ENCODE results near the gene TCP10L.
"Not testable (repeated sequence)": the region's sequence is repeated elsewhere in the genome, so short reads cannot be mapped to it uniquely, and the experiment has no call there.

Gene TCP10L

GRCh38 chr21:32558106-32558505 is 27.2 kb downstream of the TCP10L start:
- no peak overlapping the region for H3K4me3 ChIP-seq (ENCODE audit: low read depth, low read length)

DNA sequence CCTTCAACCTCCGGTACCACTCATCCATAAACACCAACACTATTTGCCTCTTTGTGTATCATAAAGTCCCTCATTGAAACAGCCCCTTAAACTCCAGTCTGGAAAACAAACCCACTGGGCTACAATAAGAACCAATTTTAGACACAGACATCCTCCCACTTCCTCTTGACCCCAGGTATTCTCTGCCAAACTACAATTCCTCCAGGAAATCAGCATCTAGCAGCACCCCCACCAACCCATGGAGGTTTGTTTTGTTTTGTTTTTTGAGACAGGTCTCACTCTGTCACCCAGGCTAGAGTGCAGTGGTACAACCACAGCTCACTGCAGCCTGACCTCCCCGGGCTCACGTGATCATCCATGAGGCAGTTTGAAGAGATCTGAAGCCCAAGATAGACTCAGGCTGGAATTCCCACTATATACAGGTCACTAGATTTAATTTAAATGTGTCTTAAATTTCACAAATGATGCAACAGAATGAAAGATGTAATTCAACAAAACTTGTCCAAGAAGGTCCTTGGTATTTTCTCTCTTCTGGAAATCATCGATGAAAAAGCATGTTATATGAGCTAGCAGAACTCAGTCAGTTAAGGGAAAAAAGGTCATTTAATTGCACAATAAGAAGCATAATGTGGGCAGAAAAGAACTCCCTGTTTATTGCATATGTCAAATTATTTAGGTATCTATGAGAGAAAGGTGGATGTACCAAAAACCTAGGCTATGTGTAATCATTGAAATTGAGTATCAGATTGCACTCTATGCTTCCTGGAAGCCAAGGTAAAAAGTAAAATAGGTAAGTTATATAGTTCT is 30.3 kb downstream of the TCP10L start:
- no peak overlapping the region for H3K4me3 ChIP-seq (ENCODE audit: low read depth, low read length)

DNA sequence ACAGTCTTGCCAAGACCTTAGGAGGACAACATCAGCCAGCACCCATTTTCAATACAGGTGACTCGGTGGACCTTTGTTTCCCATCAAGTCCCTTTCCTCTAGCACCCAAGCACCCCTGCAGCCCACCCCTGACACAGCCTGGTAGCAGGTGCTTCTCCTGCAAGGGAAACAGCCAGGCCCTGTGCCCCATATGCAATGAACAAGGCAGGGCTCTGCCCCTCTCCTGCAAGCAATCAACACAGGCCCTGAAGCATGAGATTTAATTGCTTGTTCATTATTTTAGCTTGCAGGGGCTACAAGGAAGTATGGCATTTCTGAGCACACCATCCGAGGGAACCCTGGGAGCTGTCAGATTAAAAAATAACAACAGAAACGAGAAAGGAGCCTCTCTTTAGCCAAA is 35.4 kb downstream of the TCP10L start:
- no peak overlapping the region for H3K4me3 ChIP-seq (ENCODE audit: low read depth, low read length)

DNA sequence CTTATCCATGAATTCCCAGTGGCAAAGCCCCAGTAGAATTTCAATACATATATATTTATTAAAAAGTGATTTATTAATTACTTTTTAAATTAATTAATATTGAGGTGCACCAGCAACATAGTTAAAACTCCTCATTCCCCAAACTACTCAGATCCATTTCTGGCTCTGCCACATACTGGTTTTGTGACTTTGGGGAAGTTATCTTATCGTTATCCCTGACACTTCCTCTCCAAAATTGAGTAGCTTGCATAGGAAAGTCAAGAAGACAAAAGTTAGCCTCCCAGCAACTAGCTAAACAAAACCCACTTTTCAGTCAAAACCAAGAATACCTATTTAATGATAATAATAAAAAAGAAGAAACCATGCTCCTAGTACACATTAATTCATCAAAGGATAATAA is 35.9 kb downstream of the TCP10L start:
- no peak overlapping the region for H3K4me3 ChIP-seq (ENCODE audit: low read depth, low read length)

DNA sequence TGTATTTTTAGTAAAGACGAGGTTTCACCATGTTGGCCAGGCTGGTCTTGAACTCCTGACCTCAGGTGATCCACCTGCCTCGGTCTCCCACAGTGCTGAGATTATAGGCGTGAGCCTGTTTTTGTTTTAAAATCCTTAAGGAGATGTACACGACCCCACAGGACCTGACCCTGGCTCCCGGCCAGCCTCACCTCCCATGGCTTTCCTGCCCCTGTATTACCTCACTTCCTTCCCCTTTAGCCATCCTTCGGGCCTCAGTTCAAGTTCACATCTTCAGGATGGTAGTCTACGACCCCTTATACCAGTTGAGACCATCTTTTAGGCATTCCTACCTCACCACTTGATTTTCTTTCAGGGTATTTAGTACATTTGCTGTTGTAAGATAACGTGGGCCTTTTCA is 36.3 kb downstream of the TCP10L start:
- H3K4me3 ChIP-seq (ENCODE audit: low read depth, low read length): no peak overlapping the region

DNA sequence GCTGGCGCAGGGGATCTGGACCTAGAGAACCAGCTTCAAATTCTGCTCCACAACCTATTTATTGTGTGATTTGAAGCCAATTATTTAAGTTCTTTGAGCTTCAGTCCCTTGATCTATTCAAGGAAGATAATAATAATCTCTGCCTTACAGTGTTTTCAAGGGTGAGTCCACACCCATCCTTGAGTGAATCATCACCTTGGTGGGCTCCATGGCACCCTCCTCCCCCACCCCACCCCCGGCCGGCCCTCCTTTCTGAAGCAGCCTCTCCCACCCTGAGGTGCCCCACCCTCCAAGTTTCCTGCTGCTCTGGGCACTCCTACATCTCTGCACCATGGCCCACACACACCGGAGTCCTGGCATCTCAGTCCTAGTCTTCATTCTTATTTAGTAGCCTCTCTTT is 38.3 kb downstream of the TCP10L start:
- H3K4me3 ChIP-seq (ENCODE audit: low read depth, low read length): no peak overlapping the region

DNA sequence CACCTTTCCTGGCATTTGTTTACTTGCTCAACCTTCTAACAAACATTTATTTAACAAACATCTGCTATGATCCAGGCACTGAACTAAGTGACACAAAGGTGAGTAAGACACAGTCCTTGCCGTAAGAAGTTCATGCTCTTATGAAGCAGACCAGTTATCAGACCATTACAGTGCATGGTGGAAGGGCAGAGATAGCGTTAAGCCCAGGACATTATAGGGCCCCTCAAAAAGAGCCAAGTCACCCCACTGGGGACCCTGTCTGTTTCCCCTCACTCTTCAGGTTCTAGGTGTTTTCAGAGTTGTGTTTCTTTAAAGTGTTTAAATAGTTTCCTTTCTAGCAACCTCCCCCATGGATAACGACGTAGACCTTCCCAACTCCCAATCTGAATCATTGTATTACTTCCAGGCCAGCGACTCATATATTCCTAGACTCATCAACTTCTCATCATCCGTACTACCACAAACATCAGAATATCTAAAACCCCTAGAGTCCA is 39.3 kb downstream of the TCP10L start:
- no peak overlapping the region for H3K4me3 ChIP-seq (ENCODE audit: low read depth, low read length)

- no peak overlapping the region for H3K4me3 ChIP-seq (ENCODE audit: low read depth, low read length)
Observed at GRCh38 chr21:32544697-32545096, 40.6 kb downstream of the TCP10L start.

GRCh38 chr21:32543975-32544374 is 41.3 kb downstream of the TCP10L start:
- no peak overlapping the region for H3K4me3 ChIP-seq (ENCODE audit: low read depth, low read length)

DNA sequence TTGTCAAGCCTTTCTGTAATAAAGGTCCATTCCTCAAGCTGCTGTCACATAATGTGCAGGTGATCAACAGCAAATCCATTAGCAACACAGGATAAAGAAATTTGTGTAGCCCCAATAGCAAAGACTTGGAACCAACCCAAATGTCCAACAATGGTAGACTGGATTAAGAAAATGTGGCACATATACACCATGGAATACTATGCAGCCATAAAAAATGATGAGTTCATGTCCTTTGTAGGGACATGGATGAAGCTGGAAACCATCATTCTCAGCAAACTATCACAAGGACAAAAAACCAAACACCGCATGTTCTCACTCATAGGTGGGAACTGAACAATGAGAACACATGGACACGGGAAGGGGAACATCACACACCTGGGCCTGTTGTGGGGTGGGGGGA is 42.3 kb downstream of the TCP10L start:
- not testable (repeated sequence) for H3K4me3 ChIP-seq (ENCODE audit: low read depth, low read length)

- H3K4me3 ChIP-seq (ENCODE audit: low read depth, low read length): no peak overlapping the region
Observed at GRCh38 chr21:32539378-32539777, 45.9 kb downstream of the TCP10L start.

- H3K4me3 ChIP-seq (ENCODE audit: low read depth, low read length): no peak overlapping the region
Observed at GRCh38 chr21:32538147-32538792, 47.1 kb downstream of the TCP10L start.

DNA sequence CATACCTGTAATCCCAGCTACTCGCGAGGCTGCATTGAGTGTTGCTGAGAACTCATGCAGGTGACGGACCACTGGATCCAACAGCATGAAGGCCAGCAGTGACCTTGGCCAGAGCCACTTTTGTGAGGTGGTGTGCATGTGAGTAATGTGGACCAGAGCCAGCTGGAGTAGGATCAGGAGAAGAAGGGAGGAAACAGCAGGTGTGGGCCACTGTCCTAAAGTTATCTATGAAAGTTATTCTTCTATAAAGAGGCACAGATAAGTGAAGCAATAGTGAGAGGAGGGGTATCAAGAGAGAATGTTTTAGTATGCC is 47.8 kb downstream of the TCP10L start:
- H3K4me3 ChIP-seq (ENCODE audit: low read depth, low read length): no peak overlapping the region

DNA sequence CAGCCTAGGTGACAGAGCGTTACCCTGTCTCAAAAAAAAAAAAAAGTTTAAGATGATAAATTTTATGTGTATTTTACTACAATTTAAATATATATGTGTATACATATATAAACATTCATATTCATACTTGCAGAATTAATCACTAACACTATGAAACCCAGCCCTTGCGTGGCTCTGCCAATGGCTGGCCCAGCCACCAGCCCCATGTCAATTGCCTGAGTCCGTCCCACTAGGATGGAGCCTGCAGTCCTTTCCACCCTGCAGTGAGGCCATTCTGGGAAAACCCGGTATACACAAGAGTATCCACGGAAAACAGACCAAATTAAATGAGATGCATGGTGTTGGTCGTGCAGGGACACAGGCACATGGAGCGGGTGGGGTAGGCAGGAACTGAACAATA is 49.7 kb downstream of the TCP10L start:
- no peak overlapping the region for H3K4me3 ChIP-seq (ENCODE audit: low read depth, low read length)

GRCh38 chr21:32534113-32534512 is 51.2 kb downstream of the TCP10L start:
- H3K4me3 ChIP-seq (ENCODE audit: low read depth, low read length): no peak overlapping the region

GRCh38 chr21:32533611-32534010 is 51.7 kb downstream of the TCP10L start:
- no peak overlapping the region for H3K4me3 ChIP-seq (ENCODE audit: low read depth, low read length)

- H3K4me3 ChIP-seq (ENCODE audit: low read depth, low read length): no peak overlapping the region
Observed at GRCh38 chr21:32533053-32533452, 52.3 kb downstream of the TCP10L start.

GRCh38 chr21:32532636-32533035 is 52.7 kb downstream of the TCP10L start:
- H3K4me3 ChIP-seq (ENCODE audit: low read depth, low read length): no peak overlapping the region

GRCh38 chr21:32531561-32531960 is 53.8 kb downstream of the TCP10L start:
- H3K4me3 ChIP-seq (ENCODE audit: low read depth, low read length): not testable (repeated sequence)

DNA sequence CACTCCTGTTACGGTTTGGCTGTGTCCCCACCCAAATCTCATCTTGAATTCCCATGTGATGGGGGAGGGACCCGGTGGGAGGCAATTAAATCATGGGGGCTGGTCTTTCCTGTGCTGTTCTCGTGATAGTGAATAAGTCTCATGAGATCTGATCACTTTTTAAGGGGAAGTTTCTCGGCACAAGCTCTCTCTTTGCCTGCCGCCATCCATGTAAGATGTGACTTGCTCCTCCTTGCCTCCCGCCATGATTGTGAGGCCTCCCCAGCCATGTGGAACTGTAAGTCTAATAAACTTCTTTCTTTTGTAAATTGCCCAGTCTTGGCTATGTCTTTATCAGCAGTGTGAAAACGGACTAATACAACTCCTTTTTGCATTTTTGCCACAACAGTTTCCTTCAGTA is 54.5 kb downstream of the TCP10L start:
- not testable (repeated sequence) for H3K4me3 ChIP-seq (ENCODE audit: low read depth, low read length)

DNA sequence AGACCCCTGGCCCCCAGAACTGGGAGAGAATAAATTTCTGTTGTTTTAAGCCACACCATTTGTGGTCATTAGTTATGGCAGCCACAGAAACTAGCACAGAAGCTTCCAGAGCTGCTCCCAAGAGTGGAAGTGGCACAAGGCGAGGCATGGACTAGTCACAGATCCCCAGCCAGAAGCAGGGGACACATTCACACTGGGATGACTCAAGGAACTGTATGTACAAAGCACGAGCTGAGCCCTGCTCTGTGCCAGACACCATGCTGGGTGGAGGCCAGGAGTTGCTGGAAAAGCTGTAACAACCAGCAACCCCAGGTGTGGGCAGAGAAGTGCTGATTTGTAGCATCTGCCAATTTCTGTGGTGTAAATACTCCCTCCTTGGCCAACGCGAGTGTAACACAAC is 55.6 kb downstream of the TCP10L start:
- no peak overlapping the region for H3K4me3 ChIP-seq (ENCODE audit: low read depth, low read length)

DNA sequence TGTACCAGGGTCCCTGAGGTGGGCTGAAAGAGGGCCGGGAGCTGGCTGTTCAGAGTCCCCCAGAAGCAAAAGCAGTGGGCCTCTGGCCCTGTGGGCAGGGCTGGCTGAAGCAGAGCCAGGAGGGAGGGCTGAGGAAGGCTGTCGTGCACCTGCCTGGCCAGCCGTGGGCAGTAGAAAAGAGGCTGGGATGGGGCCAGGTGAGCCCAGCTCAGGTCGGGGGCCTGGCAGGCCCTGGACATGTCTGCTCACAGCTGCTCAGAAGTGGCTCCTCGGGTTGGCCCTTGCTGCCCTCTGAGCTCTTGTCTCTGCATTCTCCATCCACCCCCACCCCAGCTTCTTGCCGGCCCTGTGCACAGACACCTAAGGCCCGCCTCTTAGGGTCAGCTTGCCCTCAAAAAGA is 60.0 kb downstream of the TCP10L start:
- H3K4me3 ChIP-seq (ENCODE audit: low read depth, low read length): no peak overlapping the region
